Ascending aorta (tissue), 2 donors: ENCODE measurements around the gene SERTM1. TPM values are rescaled to one million over a fixed set of nuclear protein-coding genes. Genes with fewer than 3 reads are reported as not detected.

Experiments used
- DNase-seq, 2 donors: peaks; one replicate each; pipeline ENCODE4 v3.0.0-alpha.2; 2019; ENCODE audit warnings: low spot score in 2 of 2
- H3K27ac ChIP-seq, 2 donors: fragments of 200-600 bp; sonication (generic); one replicate each; pipeline ENCODE4 v1.5.1; 2016 to 2017; ENCODE audit warnings: mild to moderate bottlenecking in 1 of 2
- H3K27me3 ChIP-seq: fragments of 200-600 bp; sonication (generic); one replicate; pipeline ENCODE4 v1.5.1; 2017
- H3K36me3 ChIP-seq, 2 donors: fragments of 200-600 bp; sonication (generic); one replicate each; pipeline ENCODE4 v1.5.1; 2016
- H3K4me1 ChIP-seq, 2 donors: fragments of 200-600 bp; sonication (generic); one replicate each; pipeline ENCODE4 v1.5.1; 2016 to 2017; ENCODE audit warnings: mild to moderate bottlenecking in 1 of 2
- H3K4me3 ChIP-seq, 2 donors: fragments of 200-600 bp; sonication (generic); one replicate each; pipeline ENCODE4 v1.5.1; 2016 to 2017; ENCODE audit warnings: mild to moderate bottlenecking in 1 of 2
- H3K9me3 ChIP-seq, 2 donors: fragments of 200-600 bp; sonication (generic); one replicate each; pipeline ENCODE4 v1.5.1; 2016
- intact Hi-C: fragments of 100-400 bp; cut with DNase I; formaldehyde crosslinking; loops from one replicate; pipeline ENCODE4 v1.15.1; 2023
- total RNA-seq: library from RNA; depleted of rRNA; stranded (reverse); fragments of >200 nt; gene quantifications from one replicate; pipeline ENCODE4 v1.1.0, GENCODE V29; 2016
- TF ChIP-seq, protein P1 (sequence below), 3 experiments: fragments of 200-600 bp in 2 of 3; fragments of 450-650 bp in 1 of 3; sonication (generic) in 2 of 3; IDR thresholded peaks; one replicate each; pipeline ENCODE4 v1.5.1; 2016 to 2019; ENCODE audit warnings: antibody characterized with exemption in 3 of 3, mild to moderate bottlenecking in 1 of 3, moderate library complexity in 1 of 3

The SERTM1 gene
- total RNA-seq, 1 donor from 2014 or later: not detected

DNA sequence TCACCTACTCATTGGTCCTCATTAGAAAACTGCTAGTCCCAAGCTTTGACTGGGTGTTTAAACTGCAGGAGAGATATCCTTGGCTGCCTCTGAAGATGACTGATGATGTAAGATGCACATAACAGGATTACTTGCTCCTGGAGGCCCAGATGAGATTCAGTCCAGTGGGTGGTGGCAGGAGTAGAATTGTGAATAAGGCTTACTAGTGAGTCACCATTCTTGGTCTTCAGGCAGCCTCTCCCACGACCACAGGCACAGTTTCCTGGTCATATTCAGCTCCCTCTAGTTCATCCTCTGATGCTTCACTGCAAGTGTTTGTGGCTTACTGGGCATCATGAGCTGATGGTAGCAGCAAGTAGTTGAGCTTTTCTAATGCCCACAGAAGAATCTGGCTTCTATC is 12.1 kb downstream of the SERTM1 start:
- DNase-seq: no peak

GRCh38 chr13:36696410-36697010 is 22.7 kb downstream of the SERTM1 start:
- Histone ChIP-seq H3K4me3 (no peak overlapping the region), H3K9me3 (no peaks in the 10 kb centered on the region), H3K36me3 (no peaks in the 10 kb centered on the region), H3K4me1 (no peaks in the 10 kb centered on the region), H3K27ac (no peak overlapping the region), H3K27me3 (no peaks in the 10 kb centered on the region)
- TF ChIP-seq, protein P1, sequence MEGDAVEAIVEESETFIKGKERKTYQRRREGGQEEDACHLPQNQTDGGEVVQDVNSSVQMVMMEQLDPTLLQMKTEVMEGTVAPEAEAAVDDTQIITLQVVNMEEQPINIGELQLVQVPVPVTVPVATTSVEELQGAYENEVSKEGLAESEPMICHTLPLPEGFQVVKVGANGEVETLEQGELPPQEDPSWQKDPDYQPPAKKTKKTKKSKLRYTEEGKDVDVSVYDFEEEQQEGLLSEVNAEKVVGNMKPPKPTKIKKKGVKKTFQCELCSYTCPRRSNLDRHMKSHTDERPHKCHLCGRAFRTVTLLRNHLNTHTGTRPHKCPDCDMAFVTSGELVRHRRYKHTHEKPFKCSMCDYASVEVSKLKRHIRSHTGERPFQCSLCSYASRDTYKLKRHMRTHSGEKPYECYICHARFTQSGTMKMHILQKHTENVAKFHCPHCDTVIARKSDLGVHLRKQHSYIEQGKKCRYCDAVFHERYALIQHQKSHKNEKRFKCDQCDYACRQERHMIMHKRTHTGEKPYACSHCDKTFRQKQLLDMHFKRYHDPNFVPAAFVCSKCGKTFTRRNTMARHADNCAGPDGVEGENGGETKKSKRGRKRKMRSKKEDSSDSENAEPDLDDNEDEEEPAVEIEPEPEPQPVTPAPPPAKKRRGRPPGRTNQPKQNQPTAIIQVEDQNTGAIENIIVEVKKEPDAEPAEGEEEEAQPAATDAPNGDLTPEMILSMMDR (IDR thresholded peaks at IDR 0.05): no peak
- intact Hi-C loops: no loop called here
- DNase-seq: no peak

More for the DNA sequence above, 12.1 kb downstream of the SERTM1 start:
- H3K4me1 ChIP-seq: no peaks in the 10 kb centered on the region
- no peaks in the 10 kb centered on the region for H3K36me3 ChIP-seq
- no peak overlapping the region for H3K4me3 ChIP-seq
- H3K27ac ChIP-seq: no peak overlapping the region
- no peaks in the 10 kb centered on the region for H3K9me3 ChIP-seq
- no peaks in the 10 kb centered on the region for H3K27me3 ChIP-seq
- intact Hi-C loops: no loop called here
- TF ChIP-seq, protein P1 (IDR thresholded peaks at IDR 0.05): no peak

DNA sequence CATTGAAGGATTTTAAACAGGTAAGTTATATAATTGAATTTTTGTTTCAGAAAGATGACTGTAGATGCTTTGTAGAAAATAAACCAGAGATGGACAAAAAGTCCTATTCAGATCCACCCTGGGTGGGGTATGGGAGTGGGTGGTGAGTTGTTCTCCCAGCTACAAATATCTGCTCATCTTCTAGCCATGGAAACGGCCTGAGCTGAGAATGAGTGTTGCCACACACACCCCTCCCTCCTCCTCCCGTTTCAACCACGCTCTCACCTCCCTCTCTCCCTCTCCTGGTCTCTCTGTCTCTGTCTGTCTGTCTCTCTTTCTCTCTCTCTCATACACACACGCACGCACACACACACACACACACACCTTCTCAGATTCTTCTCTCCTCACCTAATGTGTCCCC is 26.4 kb downstream of the SERTM1 start:
- no peaks in the 10 kb centered on the region for H3K9me3 ChIP-seq
- no peaks in the 10 kb centered on the region for H3K4me1 ChIP-seq
- no peaks in the 10 kb centered on the region for H3K27me3 ChIP-seq
- TF ChIP-seq, protein P1 (IDR thresholded peaks at IDR 0.05): no peak
- H3K36me3 ChIP-seq: no peaks in the 10 kb centered on the region
- H3K27ac ChIP-seq: no peak overlapping the region
- DNase-seq: no peak
- intact Hi-C loops: no loop called here
- H3K4me3 ChIP-seq: no peak overlapping the region

- H3K27ac ChIP-seq: no peak overlapping the region
- DNase-seq: no peak
- intact Hi-C loops: no loop called here
- no peaks in the 10 kb centered on the region for H3K36me3 ChIP-seq
- H3K4me1 ChIP-seq: no peaks in the 10 kb centered on the region
- no peaks in the 10 kb centered on the region for H3K27me3 ChIP-seq
- no peaks in the 10 kb centered on the region for H3K9me3 ChIP-seq
- TF ChIP-seq, protein P1 (IDR thresholded peaks at IDR 0.05): no peak
- no peak overlapping the region for H3K4me3 ChIP-seq
These were observed 32.9 kb downstream of the SERTM1 start for GRCh38 chr13:36706755-36707154.

- intact Hi-C loops: no loop called here
- H3K4me3 ChIP-seq: no peak overlapping the region
These were observed 35.5 kb downstream of the SERTM1 start for GRCh38 chr13:36709136-36709890.

More at GRCh38 chr13:36709136-36709890, 35.5 kb downstream of the SERTM1 start:
- H3K9me3 ChIP-seq: no peaks in the 10 kb centered on the region
- TF ChIP-seq, protein P1 (IDR thresholded peaks at IDR 0.05): no peak
- H3K27ac ChIP-seq: no peak overlapping the region
- no peaks in the 10 kb centered on the region for H3K4me1 ChIP-seq
- no peaks in the 10 kb centered on the region for H3K36me3 ChIP-seq
- DNase-seq: no peak
- no peaks in the 10 kb centered on the region for H3K27me3 ChIP-seq
